ENCODE data around the gene HACD4.

The HACD4 gene

DNA sequence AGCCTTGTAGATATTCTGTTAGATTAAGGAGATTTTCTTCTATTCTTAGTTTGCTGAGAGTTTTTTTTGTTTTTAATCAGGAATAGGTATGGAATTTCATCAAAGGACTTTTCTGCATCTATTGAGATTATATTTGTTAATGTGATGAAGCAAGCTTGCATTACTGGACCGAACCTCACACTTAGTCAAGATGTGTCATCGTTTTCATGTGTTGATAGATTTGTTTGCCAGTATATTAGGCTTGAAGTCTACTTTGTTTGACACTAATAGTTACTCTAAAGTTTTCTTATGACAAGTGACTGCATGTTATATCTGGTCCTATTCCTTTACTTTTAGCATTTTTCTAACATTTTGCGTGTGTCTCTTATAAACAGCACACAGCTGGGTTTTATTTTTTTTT, 12.4 kb upstream of the HACD4 start:
- Mint-ChIP-seq H3K4me1 (no peaks in the 10 kb centered on the region), H3K36me3 (ENCODE audit: low read depth) (no peaks in the 10 kb centered on the region), H3K27ac (no peak overlapping the region), H3K9me3 (no peaks in the 10 kb centered on the region), H3K27me3 (ENCODE audit: low read depth, poor library complexity) (peaks cover 5% of the 10 kb centered on the region), H3K4me3 (no peak overlapping the region)
- TF ChIP-seq, protein P1, sequence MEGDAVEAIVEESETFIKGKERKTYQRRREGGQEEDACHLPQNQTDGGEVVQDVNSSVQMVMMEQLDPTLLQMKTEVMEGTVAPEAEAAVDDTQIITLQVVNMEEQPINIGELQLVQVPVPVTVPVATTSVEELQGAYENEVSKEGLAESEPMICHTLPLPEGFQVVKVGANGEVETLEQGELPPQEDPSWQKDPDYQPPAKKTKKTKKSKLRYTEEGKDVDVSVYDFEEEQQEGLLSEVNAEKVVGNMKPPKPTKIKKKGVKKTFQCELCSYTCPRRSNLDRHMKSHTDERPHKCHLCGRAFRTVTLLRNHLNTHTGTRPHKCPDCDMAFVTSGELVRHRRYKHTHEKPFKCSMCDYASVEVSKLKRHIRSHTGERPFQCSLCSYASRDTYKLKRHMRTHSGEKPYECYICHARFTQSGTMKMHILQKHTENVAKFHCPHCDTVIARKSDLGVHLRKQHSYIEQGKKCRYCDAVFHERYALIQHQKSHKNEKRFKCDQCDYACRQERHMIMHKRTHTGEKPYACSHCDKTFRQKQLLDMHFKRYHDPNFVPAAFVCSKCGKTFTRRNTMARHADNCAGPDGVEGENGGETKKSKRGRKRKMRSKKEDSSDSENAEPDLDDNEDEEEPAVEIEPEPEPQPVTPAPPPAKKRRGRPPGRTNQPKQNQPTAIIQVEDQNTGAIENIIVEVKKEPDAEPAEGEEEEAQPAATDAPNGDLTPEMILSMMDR (IDR thresholded peaks at IDR 0.05) = no peak
- DNase-seq = no peak

DNA sequence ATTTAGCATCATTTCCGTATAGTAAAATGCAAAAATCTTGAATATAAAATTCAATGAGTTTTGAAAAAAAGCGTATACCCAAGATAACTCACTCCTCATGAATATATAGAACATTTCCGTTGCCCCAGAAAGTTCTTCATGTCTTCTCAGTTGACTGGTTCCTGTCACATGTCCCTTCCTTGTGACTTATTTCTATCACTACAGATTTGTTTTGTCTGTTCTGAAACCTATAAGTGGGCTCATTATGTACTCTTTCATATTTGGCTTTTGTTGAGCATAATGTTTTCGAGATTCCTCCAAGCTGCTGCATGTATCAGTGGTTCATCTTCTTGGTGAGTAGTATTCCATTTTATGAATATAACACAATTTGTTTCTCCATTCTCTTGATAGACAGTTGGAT, 11.0 kb upstream of the HACD4 start:
- TF ChIP-seq, protein P1 (IDR thresholded peaks at IDR 0.05) = no peak
- Mint-ChIP-seq H3K4me1 (no peaks in the 10 kb centered on the region), H3K27ac (no peak overlapping the region), H3K27me3 (ENCODE audit: low read depth, poor library complexity) (peaks cover 3% of the 10 kb centered on the region), H3K36me3 (ENCODE audit: low read depth) (no peaks in the 10 kb centered on the region), H3K4me3 (no peak overlapping the region), H3K9me3 (no peaks in the 10 kb centered on the region)
- DNase-seq = no peak

DNA sequence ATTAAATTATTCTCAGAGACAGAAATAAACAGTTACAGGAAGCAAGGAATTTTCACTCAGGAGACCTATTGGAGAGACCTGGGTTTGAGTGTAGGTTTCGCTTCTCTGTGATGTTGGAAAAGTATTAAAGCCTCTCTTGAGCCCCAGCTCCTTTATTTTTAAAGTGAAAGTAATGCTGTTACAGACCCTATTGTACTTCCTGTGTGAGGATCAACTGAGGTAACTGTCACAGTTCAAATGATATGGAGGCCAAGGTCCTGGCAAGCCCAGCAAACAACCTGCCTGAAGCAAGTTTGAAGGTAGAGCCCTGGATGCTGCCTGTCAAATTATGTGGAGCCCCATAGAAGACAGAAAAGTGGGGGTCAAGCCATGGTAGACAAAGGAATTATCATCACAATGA, 7.9 kb upstream of the HACD4 start:
- TF ChIP-seq, protein P1 (IDR thresholded peaks at IDR 0.05) = no peak
- Mint-ChIP-seq H3K4me1 (no peaks in the 10 kb centered on the region), H3K27ac (no peak overlapping the region), H3K27me3 (ENCODE audit: low read depth, poor library complexity) (no peaks in the 10 kb centered on the region), H3K9me3 (no peaks in the 10 kb centered on the region), H3K36me3 (ENCODE audit: low read depth) (no peaks in the 10 kb centered on the region), H3K4me3 (no peak overlapping the region)
- no peak for DNase-seq

DNA sequence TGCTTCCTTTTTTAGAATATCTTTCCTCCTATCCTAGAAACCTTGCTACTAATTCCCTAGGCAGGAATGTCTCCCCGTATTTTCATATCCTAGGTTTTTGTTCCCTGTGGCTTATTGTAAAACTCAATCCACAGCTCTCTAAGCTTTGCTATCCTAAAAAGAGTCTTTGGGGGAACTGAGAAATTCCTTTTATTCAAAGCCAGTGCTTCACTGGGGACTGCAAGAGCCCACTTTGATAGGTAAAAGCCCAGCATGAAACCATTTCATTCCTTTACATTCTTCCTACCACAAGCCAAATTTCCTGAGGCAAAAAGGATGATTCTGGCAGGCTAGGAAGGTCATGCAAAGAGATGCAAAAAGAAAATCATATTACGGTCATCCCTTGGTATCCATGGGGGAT, 5.8 kb upstream of the HACD4 start:
- no peak overlapping the region for H3K4me3 Mint-ChIP-seq
- no peak overlapping the region for H3K27ac Mint-ChIP-seq
- no peak for DNase-seq
- peaks cover 6% of the 10 kb centered on the region for H3K27me3 Mint-ChIP-seq (ENCODE audit: low read depth, poor library complexity)
- H3K9me3 Mint-ChIP-seq = no peaks in the 10 kb centered on the region
- H3K36me3 Mint-ChIP-seq (ENCODE audit: low read depth) = no peaks in the 10 kb centered on the region
- TF ChIP-seq, protein P1 (IDR thresholded peaks at IDR 0.05) = no peak
- no peaks in the 10 kb centered on the region for H3K4me1 Mint-ChIP-seq

DNA sequence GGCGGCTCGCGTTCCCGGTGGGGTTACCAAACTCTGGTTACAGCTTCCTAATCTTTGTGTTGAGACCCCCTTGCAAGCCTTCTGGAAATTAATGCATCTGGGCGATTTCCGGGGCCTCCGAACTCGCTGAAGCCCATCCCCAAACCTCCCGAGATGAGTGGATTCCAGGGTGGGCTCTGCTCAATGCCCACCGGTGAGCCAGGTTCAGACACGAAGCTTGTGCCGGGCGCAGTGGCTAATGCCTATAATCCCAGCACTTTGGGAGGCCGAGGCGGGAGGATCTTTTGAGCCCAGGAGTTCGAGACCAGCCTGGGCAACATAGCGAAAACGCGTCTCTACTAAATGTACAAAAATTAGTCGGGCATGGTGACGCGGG, 356 bp upstream of the HACD4 start:
- H3K9me3 Mint-ChIP-seq = no peaks in the 10 kb centered on the region
- no peaks in the 10 kb centered on the region for H3K4me1 Mint-ChIP-seq
- H3K27ac Mint-ChIP-seq = no peak overlapping the region
- H3K27me3 Mint-ChIP-seq (ENCODE audit: low read depth, poor library complexity) = peaks cover 7% of the 10 kb centered on the region
- H3K36me3 Mint-ChIP-seq (ENCODE audit: low read depth) = no peaks in the 10 kb centered on the region
- no peak for DNase-seq
- TF ChIP-seq, protein P1 (IDR thresholded peaks at IDR 0.05) = no peak
- peak overlapping the region; percentile 68 for H3K4me3 Mint-ChIP-seq

DNA sequence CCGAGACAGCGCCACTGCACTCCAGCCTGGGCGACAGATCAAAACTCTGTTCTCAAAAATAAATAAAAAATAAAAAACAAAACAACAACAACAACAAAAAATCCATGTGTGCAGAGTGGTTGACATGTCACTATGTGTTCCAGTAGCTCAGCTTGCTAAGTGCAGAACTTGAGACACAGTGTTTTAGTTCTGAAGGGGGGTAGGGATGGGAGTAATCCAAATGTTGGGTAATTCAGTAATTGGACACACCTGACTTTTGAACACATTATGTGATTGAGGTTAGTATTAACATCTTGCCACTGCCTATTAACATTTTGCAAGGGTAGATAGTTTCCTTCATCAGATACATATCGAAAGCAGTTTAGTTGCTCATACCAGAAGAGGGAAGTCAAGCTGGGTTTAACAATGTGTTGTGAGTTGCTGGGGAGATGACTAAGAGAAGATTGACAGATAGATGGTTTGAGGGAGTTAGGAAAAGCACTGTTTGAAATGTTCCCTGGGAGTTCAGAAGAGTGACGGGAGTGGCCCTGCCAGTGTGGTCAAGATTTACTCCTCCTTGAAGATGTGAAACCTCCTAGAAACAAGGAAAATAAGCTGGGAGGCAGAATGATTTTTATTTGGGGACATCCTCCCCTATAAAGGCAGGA, 928 bp downstream of the HACD4 start:
- Mint-ChIP-seq H3K27ac (no peak overlapping the region), H3K27me3 (ENCODE audit: low read depth, poor library complexity) (peaks cover 7% of the 10 kb centered on the region), H3K4me1 (no peaks in the 10 kb centered on the region), H3K9me3 (no peaks in the 10 kb centered on the region), H3K4me3 (no peak overlapping the region), H3K36me3 (ENCODE audit: low read depth) (no peaks in the 10 kb centered on the region)
- TF ChIP-seq, protein P1 (IDR thresholded peaks at IDR 0.05) = no peak
- DNase-seq = no peak
